Breast epithelium (tissue), 3 donors: Measurements from ENCODE around the gene ALOX5.

Source experiments
- POLR2A ChIP-seq: fragments of 450-650 bp; IDR thresholded peaks from one replicate; pipeline ENCODE4 v1.6.1; 2016; ENCODE audit warnings: antibody characterized with exemption, mild to moderate bottlenecking, moderate library complexity
- POLR2AphosphoS5 ChIP-seq, 3 donors: sonication (generic); formaldehyde crosslinking; IDR thresholded peaks; one replicate each; pipeline ENCODE4 v1.6.1; 2017; ENCODE audit warnings: antibody characterized with exemption in 3 of 3
- TF ChIP-seq, protein P1 (sequence below), 3 donors: fragments of 450-650 bp; IDR thresholded peaks; one replicate each; pipeline ENCODE4 v1.5.1; 2016 to 2017; ENCODE audit warnings: antibody characterized with exemption in 3 of 3, mild to moderate bottlenecking in 3 of 3, moderate library complexity in 3 of 3

DNA sequence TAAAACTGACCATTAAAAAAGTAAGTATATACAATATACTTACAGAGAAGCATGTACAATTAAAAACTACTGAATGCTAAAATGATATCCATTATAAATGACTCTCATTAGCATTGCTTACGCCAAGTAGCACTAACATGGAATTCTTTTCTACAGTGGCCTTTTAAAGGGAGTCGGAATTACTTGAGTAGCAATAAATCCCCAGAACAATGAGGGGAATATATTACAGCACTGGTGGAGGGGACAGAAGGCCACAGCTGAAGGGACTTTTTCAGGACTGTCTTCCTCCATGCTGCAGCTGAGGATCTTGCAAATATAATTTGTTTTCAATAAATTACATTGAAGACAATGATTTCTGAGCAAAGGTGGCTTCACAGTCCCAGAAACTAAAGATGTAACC lies 97.0 kb downstream of the ALOX5 start:
- TF ChIP-seq, protein P1, sequence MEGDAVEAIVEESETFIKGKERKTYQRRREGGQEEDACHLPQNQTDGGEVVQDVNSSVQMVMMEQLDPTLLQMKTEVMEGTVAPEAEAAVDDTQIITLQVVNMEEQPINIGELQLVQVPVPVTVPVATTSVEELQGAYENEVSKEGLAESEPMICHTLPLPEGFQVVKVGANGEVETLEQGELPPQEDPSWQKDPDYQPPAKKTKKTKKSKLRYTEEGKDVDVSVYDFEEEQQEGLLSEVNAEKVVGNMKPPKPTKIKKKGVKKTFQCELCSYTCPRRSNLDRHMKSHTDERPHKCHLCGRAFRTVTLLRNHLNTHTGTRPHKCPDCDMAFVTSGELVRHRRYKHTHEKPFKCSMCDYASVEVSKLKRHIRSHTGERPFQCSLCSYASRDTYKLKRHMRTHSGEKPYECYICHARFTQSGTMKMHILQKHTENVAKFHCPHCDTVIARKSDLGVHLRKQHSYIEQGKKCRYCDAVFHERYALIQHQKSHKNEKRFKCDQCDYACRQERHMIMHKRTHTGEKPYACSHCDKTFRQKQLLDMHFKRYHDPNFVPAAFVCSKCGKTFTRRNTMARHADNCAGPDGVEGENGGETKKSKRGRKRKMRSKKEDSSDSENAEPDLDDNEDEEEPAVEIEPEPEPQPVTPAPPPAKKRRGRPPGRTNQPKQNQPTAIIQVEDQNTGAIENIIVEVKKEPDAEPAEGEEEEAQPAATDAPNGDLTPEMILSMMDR (IDR thresholded peaks at IDR 0.05) = no peak
- TF ChIP-seq POLR2AphosphoS5 (IDR thresholded peaks at IDR 0.05) (no peak), POLR2A (no peak)
